H9 (cell line): Measurements from ENCODE around the gene ABCA12. TPM values are rescaled to one million over a fixed set of nuclear protein-coding genes. Genes with fewer than 3 reads are reported as not detected.

Experiments
- DNase-seq: peaks from one replicate; pipeline ENCODE4 v3.0.0-alpha.2; 2017
- H2AFZ ChIP-seq: one replicate; pipeline ENCODE4 v1.6.1; 2013; ENCODE audit warnings: mild to moderate bottlenecking, low read length, control low read depth, moderate library complexity
- H2AK5ac ChIP-seq: 2 replicates; pipeline ENCODE4 v1.6.1; 2013; ENCODE audit warnings: low read length, control low read depth, mixed read lengths; ENCODE audit not compliant: insufficient read length
- H2BK120ac ChIP-seq: one replicate; pipeline ENCODE4 v1.6.1; 2013; ENCODE audit warnings: low read depth, mild to moderate bottlenecking, low read length, control low read depth, inconsistent platforms; ENCODE audit not compliant: poor library complexity, severe bottlenecking
- H2BK12ac ChIP-seq: 2 replicates; pipeline ENCODE4 v1.6.1; 2013; ENCODE audit warnings: low read length, control low read depth, mixed read lengths, low read depth; ENCODE audit not compliant: insufficient read length
- H2BK15ac ChIP-seq: 2 replicates; pipeline ENCODE4 v1.6.1; 2013; ENCODE audit warnings: low read depth, low read length, control low read depth
- H2BK20ac ChIP-seq: one replicate; pipeline ENCODE4 v1.6.1; 2013; ENCODE audit warnings: low read depth, mild to moderate bottlenecking, low read length, control low read depth, inconsistent platforms; ENCODE audit not compliant: poor library complexity, severe bottlenecking
- H2BK5ac ChIP-seq: 2 replicates; pipeline ENCODE4 v1.6.1; 2013; ENCODE audit warnings: low read length, control low read depth, mixed read lengths; ENCODE audit not compliant: insufficient read length
- H3K14ac ChIP-seq: 2 replicates; pipeline ENCODE4 v1.6.1; 2013; ENCODE audit warnings: low read length, control low read depth; ENCODE audit not compliant: insufficient read depth
- H3K18ac ChIP-seq: 2 replicates; pipeline ENCODE4 v1.6.1; 2013; ENCODE audit warnings: low read depth, mild to moderate bottlenecking, mixed read lengths, low read length, control low read depth; ENCODE audit not compliant: insufficient read length
- H3K23ac ChIP-seq: 2 replicates; pipeline ENCODE4 v1.6.1; 2013; ENCODE audit warnings: low read length, control low read depth, mixed read lengths, low read depth; ENCODE audit not compliant: insufficient read length
- H3K23me2 ChIP-seq: 2 replicates; pipeline ENCODE4 v1.6.1; 2013; ENCODE audit warnings: low read depth, mild to moderate bottlenecking, mixed read lengths, low read length, control low read depth; ENCODE audit not compliant: insufficient read length, poor library complexity, severe bottlenecking
- H3K27ac ChIP-seq: 2 replicates; pipeline ENCODE4 v1.5.1; 2013; ENCODE audit warnings: low read length, control low read depth, mixed read lengths, low read depth; ENCODE audit not compliant: insufficient read length
- H3K27me3 ChIP-seq: 2 replicates; pipeline ENCODE4 v1.6.1; 2013; ENCODE audit warnings: low read length, control low read depth, inconsistent platforms; ENCODE audit not compliant: insufficient read depth
- H3K4ac ChIP-seq: 2 replicates; pipeline ENCODE4 v1.6.1; 2013; ENCODE audit warnings: low read depth, mild to moderate bottlenecking, control low read depth, inconsistent platforms, low read length, moderate library complexity
- H3K4me1 ChIP-seq: 2 replicates; pipeline ENCODE4 v1.6.1; 2013; ENCODE audit warnings: low read length, control low read depth, inconsistent platforms; ENCODE audit not compliant: insufficient read depth
- H3K4me2 ChIP-seq: 2 replicates; pipeline ENCODE4 v1.6.1; 2013; ENCODE audit warnings: low read length, control low read depth, mixed read lengths; ENCODE audit not compliant: insufficient read length, insufficient read depth
- H3K56ac ChIP-seq: 2 replicates; pipeline ENCODE4 v1.6.1; 2013; ENCODE audit warnings: low read depth, mild to moderate bottlenecking, mixed read lengths, low read length, control low read depth; ENCODE audit not compliant: insufficient read length
- H3K79me1 ChIP-seq: 2 replicates; pipeline ENCODE4 v1.6.1; 2013; ENCODE audit warnings: low read depth, mild to moderate bottlenecking, moderate library complexity, low read length, control low read depth, inconsistent platforms; ENCODE audit not compliant: insufficient read depth, poor library complexity, severe bottlenecking
- H3K79me2 ChIP-seq: 2 replicates; pipeline ENCODE4 v1.6.1; 2013; ENCODE audit warnings: low read length, control low read depth, inconsistent platforms; ENCODE audit not compliant: insufficient read depth
- H3K9ac ChIP-seq: 2 replicates; pipeline ENCODE4 v1.6.1; 2013; ENCODE audit warnings: low read length, control low read depth, mixed read lengths; ENCODE audit not compliant: insufficient read length; ENCODE audit errors: extremely low read depth
- H3K9me3 ChIP-seq: one replicate; pipeline ENCODE4 v1.6.1; 2013; ENCODE audit warnings: low read depth, low read length, inconsistent platforms; ENCODE audit not compliant: control insufficient read depth
- H3T11ph ChIP-seq: one replicate; pipeline ENCODE4 v1.6.1; 2013; ENCODE audit warnings: mild to moderate bottlenecking, low read length, control low read depth, inconsistent platforms
- H4K20me1 ChIP-seq: one replicate; pipeline ENCODE4 v1.6.1; 2013; ENCODE audit not compliant: control insufficient read depth, insufficient read length, insufficient read depth
- H4K5ac ChIP-seq: 2 replicates; pipeline ENCODE4 v1.6.1; 2013; ENCODE audit warnings: low read depth, mild to moderate bottlenecking, mixed read lengths, low read length, control low read depth; ENCODE audit not compliant: insufficient read length
- H4K8ac ChIP-seq: replicated peaks from 2 replicates; pipeline ENCODE4 v1.6.1; 2013; ENCODE audit warnings: low read length, control low read depth, mixed read lengths, low read depth; ENCODE audit not compliant: insufficient read length
- H4K91ac ChIP-seq: 2 replicates; pipeline ENCODE4 v1.6.1; 2013; ENCODE audit warnings: low read depth, mild to moderate bottlenecking, moderate library complexity, mixed read lengths, low read length, control low read depth; ENCODE audit not compliant: insufficient read length
- H3K27ac Mint-ChIP-seq, 3 experiments: 2 replicates in 2 of 3; 3 replicates in 1 of 3; pipeline ENCODE4 v1.8.0; 2020 to 2021; ENCODE audit warnings: mixed read lengths in 3 of 3, mild to moderate bottlenecking in 1 of 3, moderate library complexity in 1 of 3
- H3K27me3 Mint-ChIP-seq: 2 replicates; pipeline ENCODE4 v1.8.0; 2021; ENCODE audit warnings: low read depth, mild to moderate bottlenecking, moderate library complexity, mixed read lengths
- H3K36me3 Mint-ChIP-seq, 3 experiments: 2 replicates in 2 of 3; 3 replicates in 1 of 3; pipeline ENCODE4 v1.8.0; 2020 to 2021; ENCODE audit warnings: low read depth in 3 of 3, mixed read lengths in 3 of 3; ENCODE audit not compliant: insufficient read depth in 1 of 3
- H3K4me1 Mint-ChIP-seq, 2 experiments: 2 replicates each; pipeline ENCODE4 v1.8.0; 2020; ENCODE audit warnings: mixed read lengths in 2 of 2
- H3K4me3 Mint-ChIP-seq, 2 experiments: 2 replicates in 1 of 2; 3 replicates in 1 of 2; pipeline ENCODE4 v1.8.0; 2020 to 2021; ENCODE audit warnings: mild to moderate bottlenecking in 2 of 2, mixed read lengths in 2 of 2, moderate library complexity in 1 of 2
- H3K9me3 Mint-ChIP-seq, 2 experiments: 2 replicates in 1 of 2; 3 replicates in 1 of 2; pipeline ENCODE4 v1.8.0; 2020; ENCODE audit warnings: mild to moderate bottlenecking in 2 of 2, mixed read lengths in 2 of 2, moderate library complexity in 1 of 2
- WGBS: extraction: QIAGEN DNeasy Blood & Tissue Kit; methylation state at CpG from one replicate; pipeline ENCODE4 v1.1.7; 2013; ENCODE audit warnings: missing lambda C conversion rate, low lambda C conversion rate, mixed read lengths; ENCODE audit not compliant: insufficient read length; ENCODE audit errors: extremely low coverage; 5-methylcytosine and 5-hydroxymethylcytosine counted together
- total RNA-seq: library from RNA; stranded (reverse); gene quantifications from 2 replicates; pipeline ENCODE4 v1.2.1, GENCODE V29; 2021
- TF ChIP-seq, protein P1 (sequence below): fragments of 200-600 bp; sonication (generic); conservative IDR thresholded peaks from 3 replicates; pipeline ENCODE4 v1.8.0; 2021; ENCODE audit warnings: antibody characterized with exemption, mild to moderate bottlenecking

ABCA12 gene
- total RNA-seq, 1 experiment from 2014 or later, result not detected

DNA sequence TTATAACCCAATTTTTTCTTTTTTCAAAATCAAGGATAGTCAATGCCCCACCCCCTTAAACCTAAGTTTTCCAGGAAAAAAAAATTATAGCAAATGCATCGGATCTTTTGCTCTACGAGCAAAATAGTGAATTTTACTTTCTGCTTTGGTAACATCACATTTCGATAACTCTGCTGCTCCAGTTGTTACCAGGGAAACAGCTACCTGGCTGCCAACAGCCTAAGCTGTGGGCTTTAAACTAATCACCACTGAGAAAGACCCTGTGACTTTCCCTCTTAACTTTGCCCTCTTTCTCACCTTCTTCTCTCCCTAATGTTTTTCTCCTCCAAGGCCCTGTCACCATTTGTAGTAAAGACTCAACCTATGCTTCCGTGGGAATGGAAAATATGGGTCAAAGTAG is 145.5 kb downstream of the ABCA12 start:
- TF ChIP-seq, protein P1, sequence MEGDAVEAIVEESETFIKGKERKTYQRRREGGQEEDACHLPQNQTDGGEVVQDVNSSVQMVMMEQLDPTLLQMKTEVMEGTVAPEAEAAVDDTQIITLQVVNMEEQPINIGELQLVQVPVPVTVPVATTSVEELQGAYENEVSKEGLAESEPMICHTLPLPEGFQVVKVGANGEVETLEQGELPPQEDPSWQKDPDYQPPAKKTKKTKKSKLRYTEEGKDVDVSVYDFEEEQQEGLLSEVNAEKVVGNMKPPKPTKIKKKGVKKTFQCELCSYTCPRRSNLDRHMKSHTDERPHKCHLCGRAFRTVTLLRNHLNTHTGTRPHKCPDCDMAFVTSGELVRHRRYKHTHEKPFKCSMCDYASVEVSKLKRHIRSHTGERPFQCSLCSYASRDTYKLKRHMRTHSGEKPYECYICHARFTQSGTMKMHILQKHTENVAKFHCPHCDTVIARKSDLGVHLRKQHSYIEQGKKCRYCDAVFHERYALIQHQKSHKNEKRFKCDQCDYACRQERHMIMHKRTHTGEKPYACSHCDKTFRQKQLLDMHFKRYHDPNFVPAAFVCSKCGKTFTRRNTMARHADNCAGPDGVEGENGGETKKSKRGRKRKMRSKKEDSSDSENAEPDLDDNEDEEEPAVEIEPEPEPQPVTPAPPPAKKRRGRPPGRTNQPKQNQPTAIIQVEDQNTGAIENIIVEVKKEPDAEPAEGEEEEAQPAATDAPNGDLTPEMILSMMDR, result no peak
- DNase-seq, result no peak
- Histone ChIP-seq H3T11ph (no peak overlapping the region), H3K14ac (no peak overlapping the region), H2AK5ac (no peak overlapping the region), H3K4me1 (no peaks in the 10 kb centered on the region), H3K4me2 (no peak overlapping the region), H2BK12ac (no peak overlapping the region), H2BK5ac (no peak overlapping the region), H3K18ac (no peak overlapping the region), H3K27me3 (no peaks in the 10 kb centered on the region), H3K79me1 (no peaks in the 10 kb centered on the region), H2BK15ac (no peak overlapping the region), H3K23me2 (no peaks in the 10 kb centered on the region), H3K9me3 (no peaks in the 10 kb centered on the region), H4K5ac (no peak overlapping the region), H3K9ac (no peak overlapping the region), H2BK120ac (no peak overlapping the region), H4K91ac (no peak overlapping the region), H2BK20ac (no peak overlapping the region), H3K79me2 (no peaks in the 10 kb centered on the region), H3K56ac (no peak overlapping the region), H2AFZ (no peak overlapping the region), H3K27ac (no peak overlapping the region), H3K23ac (no peak overlapping the region), H4K8ac (no peak overlapping the region), H3K4ac (no peak overlapping the region), H4K20me1 (no peaks in the 10 kb centered on the region)
- WGBS, result no CpG with 5 or more reads among the region's 4 CpGs
- peaks cover 3 to 6% of the 10 kb centered on the region in 2 experiments; a peak in 1 of 4 replicates for H3K4me1 Mint-ChIP-seq
- H3K4me3 Mint-ChIP-seq, result no peak overlapping the region
- no peaks in the 10 kb centered on the region for H3K27me3 Mint-ChIP-seq
- no peaks in the 10 kb centered on the region for H3K36me3 Mint-ChIP-seq
- H3K9me3 Mint-ChIP-seq, result no peaks in the 10 kb centered on the region
- H3K27ac Mint-ChIP-seq, result no peak overlapping the region; a peak in 1 of 7 replicates
